DOHH2 (cell line): Measurements from ENCODE around the gene IL34.
"Not testable (repeated sequence)": the region's sequence is repeated elsewhere in the genome, so short reads cannot be mapped to it uniquely, and the experiment has no call there.

Source experiments
- H3F3A ChIP-seq: fragments of 200-600 bp; sonication (generic), shearing (Covaris generic); 2 replicates; pipeline ENCODE4 v1.6.0; 2016; ENCODE audit warnings: antibody characterized with exemption, mild to moderate bottlenecking; ENCODE audit not compliant: control insufficient read depth, insufficient read depth
- H3K27ac ChIP-seq: fragments of 200-600 bp; sonication (generic); 2 replicates; pipeline ENCODE4 v1.5.1; 2014; ENCODE audit warnings: low read depth, mild to moderate bottlenecking, low read length, moderate library complexity
- H3K27me3 ChIP-seq: fragments of 200-600 bp; sonication (generic); 2 replicates; pipeline ENCODE4 v1.6.1; 2014; ENCODE audit warnings: mild to moderate bottlenecking, low read length, mixed read lengths; ENCODE audit not compliant: control insufficient read depth
- H3K36me3 ChIP-seq: fragments of 200-600 bp; sonication (generic); 2 replicates; pipeline ENCODE4 v1.6.1; 2014; ENCODE audit warnings: mild to moderate bottlenecking, low read length, moderate library complexity, mixed read lengths; ENCODE audit not compliant: control insufficient read depth
- H3K4me1 ChIP-seq: fragments of 200-600 bp; sonication (generic); 2 replicates; pipeline ENCODE4 v1.6.1; 2014; ENCODE audit warnings: mild to moderate bottlenecking, low read length, mixed read lengths; ENCODE audit not compliant: control insufficient read depth
- H3K4me2 ChIP-seq: fragments of 200-600 bp; sonication (generic); 2 replicates; pipeline ENCODE4 v1.6.0; 2014; ENCODE audit warnings: mild to moderate bottlenecking, low read length, moderate library complexity
- H3K4me3 ChIP-seq: fragments of 200-600 bp; sonication (generic); 2 replicates; pipeline ENCODE4 v1.5.1; 2014; ENCODE audit warnings: mild to moderate bottlenecking, low read length, mixed read lengths
- H3K79me2 ChIP-seq: fragments of 200-600 bp; sonication (generic); 2 replicates; pipeline ENCODE4 v1.6.1; 2014; ENCODE audit warnings: mild to moderate bottlenecking, low read length, mixed read lengths; ENCODE audit not compliant: control insufficient read depth
- H3K9me2 ChIP-seq: fragments of 200-600 bp; sonication (generic); replicated peaks from 2 replicates; pipeline ENCODE4 v1.6.1; 2014; ENCODE audit warnings: mild to moderate bottlenecking, low read length, mixed read lengths; ENCODE audit not compliant: control insufficient read depth
- H3K9me3 ChIP-seq: fragments of 200-600 bp; sonication (generic); 2 replicates; pipeline ENCODE4 v1.6.1; 2014; ENCODE audit warnings: antibody characterized with exemption, low read length, mixed read lengths; ENCODE audit not compliant: control insufficient read depth, insufficient read depth
- H4K20me1 ChIP-seq: fragments of 200-600 bp; sonication (generic); 2 replicates; pipeline ENCODE4 v1.6.0; 2014; ENCODE audit warnings: low read depth, mild to moderate bottlenecking, antibody characterized with exemption, low read length, moderate library complexity; ENCODE audit not compliant: control insufficient read depth, insufficient read depth
- EZH2phosphoT487 ChIP-seq: fragments of 200-600 bp; sonication (generic); IDR thresholded peaks from 2 replicates; pipeline ENCODE4 v1.6.1; 2017; ENCODE audit warnings: borderline replicate concordance, mild to moderate bottlenecking, antibody characterized with exemption, low read length, moderate library complexity, mixed read lengths
- TF ChIP-seq, protein P1 (sequence below): fragments of 200-600 bp; sonication (generic); IDR thresholded peaks from one replicate; pipeline ENCODE4 v1.5.1; 2014; ENCODE audit warnings: antibody characterized with exemption, mild to moderate bottlenecking, low read depth, low read length; ENCODE audit not compliant: poor library complexity, severe bottlenecking

The IL34 gene

GRCh38 chr16:70612931-70613330 is 33.4 kb upstream of the IL34 start:
- H3K4me3 ChIP-seq: no peak overlapping the region
- H3K4me1 ChIP-seq: no peaks in the 10 kb centered on the region
- no peaks in the 10 kb centered on the region for H3K9me2 ChIP-seq
- no peak for TF ChIP-seq EZH2phosphoT487
- TF ChIP-seq, protein P1, sequence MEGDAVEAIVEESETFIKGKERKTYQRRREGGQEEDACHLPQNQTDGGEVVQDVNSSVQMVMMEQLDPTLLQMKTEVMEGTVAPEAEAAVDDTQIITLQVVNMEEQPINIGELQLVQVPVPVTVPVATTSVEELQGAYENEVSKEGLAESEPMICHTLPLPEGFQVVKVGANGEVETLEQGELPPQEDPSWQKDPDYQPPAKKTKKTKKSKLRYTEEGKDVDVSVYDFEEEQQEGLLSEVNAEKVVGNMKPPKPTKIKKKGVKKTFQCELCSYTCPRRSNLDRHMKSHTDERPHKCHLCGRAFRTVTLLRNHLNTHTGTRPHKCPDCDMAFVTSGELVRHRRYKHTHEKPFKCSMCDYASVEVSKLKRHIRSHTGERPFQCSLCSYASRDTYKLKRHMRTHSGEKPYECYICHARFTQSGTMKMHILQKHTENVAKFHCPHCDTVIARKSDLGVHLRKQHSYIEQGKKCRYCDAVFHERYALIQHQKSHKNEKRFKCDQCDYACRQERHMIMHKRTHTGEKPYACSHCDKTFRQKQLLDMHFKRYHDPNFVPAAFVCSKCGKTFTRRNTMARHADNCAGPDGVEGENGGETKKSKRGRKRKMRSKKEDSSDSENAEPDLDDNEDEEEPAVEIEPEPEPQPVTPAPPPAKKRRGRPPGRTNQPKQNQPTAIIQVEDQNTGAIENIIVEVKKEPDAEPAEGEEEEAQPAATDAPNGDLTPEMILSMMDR: no peak
- no peaks in the 10 kb centered on the region for H4K20me1 ChIP-seq
- no peak overlapping the region for H3K27ac ChIP-seq
- H3K79me2 ChIP-seq: no peaks in the 10 kb centered on the region
- no peaks in the 10 kb centered on the region for H3K36me3 ChIP-seq
- no peaks in the 10 kb centered on the region for H3F3A ChIP-seq
- H3K4me2 ChIP-seq: no peak overlapping the region
- peaks cover 2% of the 10 kb centered on the region; the same call in 1 of the 2 replicates for H3K27me3 ChIP-seq
- no peaks in the 10 kb centered on the region for H3K9me3 ChIP-seq

- Histone ChIP-seq H4K20me1 (no peaks in the 10 kb centered on the region), H3K27ac (no peak overlapping the region), H3K79me2 (no peaks in the 10 kb centered on the region), H3K36me3 (no peaks in the 10 kb centered on the region), H3K9me2 (no peaks in the 10 kb centered on the region), H3K4me3 (no peak overlapping the region), H3K4me1 (no peaks in the 10 kb centered on the region), H3K4me2 (no peak overlapping the region), H3F3A (no peaks in the 10 kb centered on the region), H3K27me3 (peaks cover 2% of the 10 kb centered on the region; the same call in 1 of the 2 replicates), H3K9me3 (no peaks in the 10 kb centered on the region)
- TF ChIP-seq EZH2phosphoT487: no peak
- TF ChIP-seq, protein P1: no peak
Observed at GRCh38 chr16:70614208-70614951, 32.0 kb upstream of the IL34 start.

DNA sequence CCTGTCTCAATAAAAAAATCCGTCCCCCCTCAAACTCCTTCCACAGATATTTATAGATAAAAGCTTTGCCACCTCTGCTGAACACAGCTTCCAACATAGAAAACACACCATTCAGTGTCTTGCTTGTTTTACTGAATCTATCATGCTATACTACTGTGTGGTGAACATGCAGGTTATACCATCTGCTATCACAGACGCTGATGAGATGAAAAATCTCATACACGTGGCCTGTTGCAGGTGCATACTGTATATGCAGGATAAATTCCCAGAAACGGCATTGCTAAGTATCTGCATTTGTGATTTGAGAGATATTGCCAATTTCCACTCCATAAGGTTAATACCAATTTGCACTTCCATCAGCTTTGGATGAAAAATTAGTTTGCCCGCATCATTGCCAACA is 30.4 kb upstream of the IL34 start:
- peaks cover 2% of the 10 kb centered on the region; the same call in 1 of the 2 replicates for H3K27me3 ChIP-seq
- no peaks in the 10 kb centered on the region for H4K20me1 ChIP-seq
- no peaks in the 10 kb centered on the region for H3K79me2 ChIP-seq
- H3K9me3 ChIP-seq: no peaks in the 10 kb centered on the region
- TF ChIP-seq, protein P1: no peak
- TF ChIP-seq EZH2phosphoT487: no peak
- H3K4me1 ChIP-seq: no peaks in the 10 kb centered on the region
- H3K36me3 ChIP-seq: no peaks in the 10 kb centered on the region
- H3K4me2 ChIP-seq: no peak overlapping the region
- no peak overlapping the region for H3K4me3 ChIP-seq
- H3K9me2 ChIP-seq: no peaks in the 10 kb centered on the region
- no peaks in the 10 kb centered on the region for H3F3A ChIP-seq
- no peak overlapping the region for H3K27ac ChIP-seq

DNA sequence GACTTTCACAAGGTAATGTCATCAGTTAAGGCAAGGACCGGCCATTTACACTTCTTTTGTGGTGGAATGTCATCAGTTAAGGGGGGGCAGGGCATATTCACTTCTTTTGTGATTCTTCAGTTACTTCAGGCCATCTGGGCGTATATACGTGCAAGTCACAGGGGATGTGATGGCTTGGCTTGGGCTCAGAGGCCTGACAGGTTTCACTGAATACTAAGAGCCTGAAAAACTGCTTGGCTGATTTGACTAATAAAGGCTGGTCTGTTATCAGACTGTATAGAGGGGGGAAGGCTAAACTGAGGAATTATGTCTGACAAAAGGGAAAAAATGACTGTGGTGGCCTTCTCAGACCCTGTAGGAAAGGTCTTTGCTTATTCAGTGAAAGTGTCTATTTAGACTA is 24.5 kb upstream of the IL34 start:
- H3K4me2 ChIP-seq, H3K4me1 ChIP-seq, H3K79me2 ChIP-seq, H3K27me3 ChIP-seq, H4K20me1 ChIP-seq, H3K36me3 ChIP-seq, H3K27ac ChIP-seq, H3F3A ChIP-seq, H3K4me3 ChIP-seq, H3K9me2 ChIP-seq, H3K9me3 ChIP-seq: not testable (repeated sequence)
